Neural progenitor cell (in vitro differentiated cells): ENCODE data around the gene TBXA2R.

Experiments used
- CTCF ChIP-seq: fragments of 200-600 bp; sonication (generic); IDR thresholded peaks from 2 replicates; pipeline ENCODE4 v1.5.1; 2017; ENCODE audit warnings: antibody characterized with exemption, mild to moderate bottlenecking
- EZH2 ChIP-seq: fragments of 200-600 bp; sonication (generic); IDR thresholded peaks from 2 replicates; pipeline ENCODE4 v1.6.1; 2017; ENCODE audit warnings: antibody characterized with exemption, mild to moderate bottlenecking, moderate library complexity
- EZH2phosphoT487 ChIP-seq: fragments of 200-600 bp; sonication (generic); IDR thresholded peaks from 2 replicates; pipeline ENCODE4 v1.6.1; 2017; ENCODE audit warnings: antibody characterized with exemption

GRCh38 chr19:3605770-3606169 lies 905 bp downstream of the TBXA2R start:
- TF ChIP-seq CTCF (no peak), EZH2 (no peak), EZH2phosphoT487 (no peak)
